K562 (cell line): ENCODE results near the gene AP1M1.

Experiments used
- POLR2AphosphoS5 ChIP-seq: IDR thresholded peaks from 2 replicates; pipeline ENCODE4 v1.6.1; 2011; ENCODE audit warnings: mild to moderate bottlenecking, low read depth, low read length, moderate library complexity; ENCODE audit not compliant: control insufficient read depth, insufficient read depth
- TEAD4 ChIP-seq, 2 experiments: sonication (generic) in 1 of 2; formaldehyde crosslinking in 1 of 2; IDR thresholded peaks; 2 replicates each; pipeline versions ENCODE4 v1.6.1 to v1.8.0; 2012 to 2022; ENCODE audit warnings: borderline replicate concordance in 1 of 2, inconsistent platforms in 1 of 2, low read length in 1 of 2, mild to moderate bottlenecking in 1 of 2, missing genetic modification reagents in 1 of 2
- ZNF436 ChIP-seq: fragments of 250-450, 450-650 bp; sonication (Bioruptor Pico); formaldehyde crosslinking; IDR thresholded peaks from 2 replicates; pipeline ENCODE4 v1.7.0; 2020; ENCODE audit warnings: mild to moderate bottlenecking
- TF ChIP-seq, protein P1 (sequence below), 3 experiments: IDR thresholded peaks in 2 of 3; conservative IDR thresholded peaks in 1 of 3; 2 replicates each; pipeline ENCODE4 v1.5.1; 2011 to 2012; ENCODE audit warnings: low read length in 3 of 3, mild to moderate bottlenecking in 3 of 3, control low read depth in 2 of 3, improper control_type of control experiment in 1 of 3, inconsistent platforms in 1 of 3, low read depth in 1 of 3, mixed read lengths in 1 of 3, moderate library complexity in 1 of 3; ENCODE audit not compliant: insufficient read depth in 2 of 3

GRCh38 chr19:16190736-16191135 is 7.0 kb upstream of the AP1M1 start:
- TF ChIP-seq POLR2AphosphoS5 (no peak), ZNF436 (no peak), TEAD4 (IDR thresholded peaks at IDR 0.05; ENCODE audit: low read length) (no peak), TEAD4 (CRISPR knock-in tag; IDR thresholded peaks at IDR 0.05; ENCODE audit: borderline replicate concordance) (no peak)
- TF ChIP-seq, protein P1, sequence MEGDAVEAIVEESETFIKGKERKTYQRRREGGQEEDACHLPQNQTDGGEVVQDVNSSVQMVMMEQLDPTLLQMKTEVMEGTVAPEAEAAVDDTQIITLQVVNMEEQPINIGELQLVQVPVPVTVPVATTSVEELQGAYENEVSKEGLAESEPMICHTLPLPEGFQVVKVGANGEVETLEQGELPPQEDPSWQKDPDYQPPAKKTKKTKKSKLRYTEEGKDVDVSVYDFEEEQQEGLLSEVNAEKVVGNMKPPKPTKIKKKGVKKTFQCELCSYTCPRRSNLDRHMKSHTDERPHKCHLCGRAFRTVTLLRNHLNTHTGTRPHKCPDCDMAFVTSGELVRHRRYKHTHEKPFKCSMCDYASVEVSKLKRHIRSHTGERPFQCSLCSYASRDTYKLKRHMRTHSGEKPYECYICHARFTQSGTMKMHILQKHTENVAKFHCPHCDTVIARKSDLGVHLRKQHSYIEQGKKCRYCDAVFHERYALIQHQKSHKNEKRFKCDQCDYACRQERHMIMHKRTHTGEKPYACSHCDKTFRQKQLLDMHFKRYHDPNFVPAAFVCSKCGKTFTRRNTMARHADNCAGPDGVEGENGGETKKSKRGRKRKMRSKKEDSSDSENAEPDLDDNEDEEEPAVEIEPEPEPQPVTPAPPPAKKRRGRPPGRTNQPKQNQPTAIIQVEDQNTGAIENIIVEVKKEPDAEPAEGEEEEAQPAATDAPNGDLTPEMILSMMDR (IDR thresholded peaks at IDR 0.05 in 2 of 3, conservative IDR thresholded peaks at IDR 0.05 in 1 of 3; ENCODE audit: insufficient read depth in 2 of 3, low read depth in 1 of 3, low read length in 3 of 3) = no peak
